ENCODE measurements around the gene SPDYE1.
"Not testable (repeated sequence)": the region's sequence is repeated elsewhere in the genome, so short reads cannot be mapped to it uniquely, and the experiment has no call there.

Gene SPDYE1

GRCh38 chr7:43997532-43997931, at the start of gene SPDYE1:
Gene SPDYE1 (plus strand): TSS chr7:43997897. CDS start chr7:43999950, 2,053 bp downstream.
- DNase-seq (ENCODE audit: low read depth), result not testable (repeated sequence)

DNA sequence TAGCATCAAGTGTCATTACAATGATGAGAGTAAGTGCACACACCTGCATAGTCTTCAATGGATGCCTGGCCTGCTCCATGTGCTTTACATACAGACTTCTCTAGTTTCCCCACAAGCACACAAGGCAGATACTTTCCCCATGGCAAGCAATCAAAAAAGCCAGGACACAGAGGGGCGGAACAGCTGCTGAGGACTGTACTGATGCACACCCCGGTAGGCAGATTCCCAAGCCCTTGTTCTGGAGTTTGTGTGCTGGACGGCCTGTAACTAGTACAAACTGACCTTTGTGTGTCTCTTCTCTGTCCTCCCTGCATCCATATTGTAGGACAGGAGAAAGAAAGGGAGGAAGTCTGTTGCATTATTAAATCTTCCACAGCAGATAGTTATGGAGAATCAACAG, 45.7 kb upstream of the SPDYE1 start:
- no peak for DNase-seq (ENCODE audit: low read depth)

DNA sequence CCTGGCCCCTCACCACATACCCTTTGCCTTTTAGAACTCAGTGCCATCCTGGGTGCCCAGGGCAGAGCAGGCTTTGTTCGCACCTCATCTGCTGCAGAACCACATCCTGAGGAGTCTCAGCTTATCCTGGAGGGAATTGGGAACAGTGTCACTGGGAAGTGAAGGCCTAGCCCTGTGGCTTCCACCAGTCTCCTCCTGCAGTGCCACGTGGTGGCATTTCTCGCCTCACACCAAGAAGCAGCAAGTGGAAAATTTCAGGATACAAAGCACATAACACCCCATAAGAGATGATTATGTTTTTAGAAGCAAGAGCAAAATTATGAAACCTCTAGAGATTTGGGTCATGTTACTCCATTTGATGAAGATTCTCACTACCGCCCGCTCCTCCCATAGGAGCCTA, 44.6 kb upstream of the SPDYE1 start:
- DNase-seq (ENCODE audit: low read depth), result no peak

GRCh38 chr7:43954524-43955228, 43.0 kb upstream of the SPDYE1 start:
- DNase-seq (ENCODE audit: low read depth), result no peak

GRCh38 chr7:43956027-43956426, 41.7 kb upstream of the SPDYE1 start:
- DNase-seq (ENCODE audit: low read depth), result no peak

DNA sequence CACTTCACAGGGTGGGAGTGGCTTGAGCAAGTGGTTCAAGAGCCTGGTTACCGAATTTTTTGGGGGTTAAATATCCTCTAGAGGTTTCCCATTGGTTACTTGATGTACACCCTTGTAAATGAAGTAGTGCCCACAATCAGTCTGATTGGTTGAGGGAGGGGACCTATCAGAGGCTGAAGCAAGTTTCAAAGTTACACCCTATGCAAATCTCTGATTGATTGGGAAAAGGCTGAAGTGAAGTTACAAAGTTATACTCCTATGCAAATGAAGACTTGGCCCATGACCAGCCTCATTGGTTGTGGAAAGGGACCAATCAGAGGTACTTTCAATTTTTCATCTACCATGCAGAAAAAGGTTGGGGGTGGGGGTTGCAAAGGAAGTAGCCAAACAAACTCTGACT, 36.8 kb upstream of the SPDYE1 start:
- no peak for DNase-seq (ENCODE audit: low read depth)

DNA sequence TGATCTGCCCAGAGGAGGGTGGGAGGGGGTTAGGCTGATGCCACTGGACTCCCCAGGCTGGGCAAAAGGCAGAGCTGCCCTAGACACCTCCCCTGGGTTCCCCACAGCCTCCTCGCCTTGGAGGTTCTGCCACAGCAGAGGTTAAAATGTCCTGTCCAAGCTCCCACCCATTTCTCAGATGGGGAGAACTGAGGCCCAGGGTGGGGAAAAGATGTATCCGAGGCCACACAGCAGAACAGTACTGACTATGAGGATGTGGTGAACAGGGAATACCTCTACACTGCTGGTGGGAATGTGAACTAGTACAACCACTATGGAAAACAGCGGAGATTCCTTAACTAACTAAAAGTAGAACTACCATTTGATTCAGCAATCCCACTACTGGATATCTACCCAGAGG, 31.3 kb upstream of the SPDYE1 start:
- not testable (repeated sequence) for DNase-seq (ENCODE audit: low read depth)

GRCh38 chr7:43968172-43969040, 29.3 kb upstream of the SPDYE1 start:
- DNase-seq (ENCODE audit: low read depth), result not testable (repeated sequence)

GRCh38 chr7:43969586-43969985, 28.1 kb upstream of the SPDYE1 start:
- DNase-seq (ENCODE audit: low read depth), result not testable (repeated sequence)

GRCh38 chr7:43970698-43971097, 27.0 kb upstream of the SPDYE1 start:
- not testable (repeated sequence) for DNase-seq (ENCODE audit: low read depth)

DNA sequence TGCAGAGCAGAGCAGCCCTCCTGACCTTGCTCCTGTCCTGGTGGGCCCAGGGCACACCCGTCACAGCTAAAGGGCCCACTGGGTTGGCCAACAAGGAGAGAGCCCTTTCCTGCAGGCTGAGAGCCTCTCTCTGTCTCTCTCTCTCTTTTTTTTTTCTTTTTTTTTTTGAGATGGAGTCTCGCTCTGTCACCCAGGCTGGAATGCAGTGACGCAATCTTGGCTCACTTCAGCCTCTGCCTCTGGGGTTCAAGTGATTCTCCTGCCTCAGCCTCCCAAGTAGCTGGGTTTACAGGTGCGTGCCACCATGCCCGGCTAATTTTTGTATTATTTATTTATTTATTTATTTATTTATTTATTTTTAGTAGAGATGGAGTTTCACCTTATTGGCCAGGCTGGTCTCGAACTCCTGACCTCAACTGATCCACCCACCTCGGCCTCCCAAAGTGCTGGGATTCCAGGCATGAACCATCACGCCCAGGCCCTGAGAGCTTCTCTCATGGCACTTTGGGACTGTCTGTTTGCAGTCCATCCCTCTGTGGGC, 23.6 kb upstream of the SPDYE1 start:
- not testable (repeated sequence) for DNase-seq (ENCODE audit: low read depth)

- not testable (repeated sequence) for DNase-seq (ENCODE audit: low read depth)
Observed at GRCh38 chr7:43974725-43975482, 22.8 kb upstream of the SPDYE1 start.

DNA sequence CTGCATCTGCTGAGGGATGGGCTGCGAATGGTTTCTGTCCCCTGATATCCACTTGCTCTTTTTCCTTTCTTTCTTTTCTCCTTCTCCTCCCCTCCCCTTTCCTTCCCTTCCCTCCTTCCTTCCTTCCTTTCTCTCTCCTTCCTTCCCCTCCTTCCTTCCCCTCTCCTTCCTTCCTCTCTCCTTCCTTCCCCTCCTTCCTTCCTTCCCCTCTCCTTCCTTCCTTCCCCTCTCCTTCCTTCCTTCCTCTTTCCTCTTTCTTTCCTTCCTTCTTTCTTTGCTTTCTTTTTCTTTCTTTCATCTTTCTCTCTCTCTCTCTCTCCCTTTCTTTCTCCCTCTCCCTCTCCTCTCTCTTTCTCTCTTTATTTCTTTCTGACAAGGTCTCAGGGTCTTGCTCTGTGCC, 20.2 kb upstream of the SPDYE1 start:
- no peak for DNase-seq (ENCODE audit: low read depth)

DNA sequence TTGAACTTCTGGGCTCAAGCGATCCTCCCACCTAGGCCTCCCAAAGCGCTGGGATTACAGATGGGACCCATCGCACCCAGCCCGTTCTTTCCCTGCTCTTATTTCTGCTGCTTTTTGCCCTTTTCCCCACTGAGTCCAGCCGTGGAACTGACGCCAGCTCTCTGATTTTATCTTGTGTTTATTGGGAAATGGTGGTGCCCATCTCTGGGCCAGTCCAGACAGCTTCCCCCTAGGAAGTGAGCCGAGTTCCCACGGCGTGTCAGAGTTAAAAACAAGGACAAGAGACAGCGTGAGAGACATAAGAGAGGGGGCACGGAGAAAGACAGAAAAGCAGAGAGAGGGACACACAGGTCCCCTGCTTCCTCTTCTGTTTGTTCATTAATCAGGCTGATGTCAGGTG, 19.6 kb upstream of the SPDYE1 start:
- not testable (repeated sequence) for DNase-seq (ENCODE audit: low read depth)

DNA sequence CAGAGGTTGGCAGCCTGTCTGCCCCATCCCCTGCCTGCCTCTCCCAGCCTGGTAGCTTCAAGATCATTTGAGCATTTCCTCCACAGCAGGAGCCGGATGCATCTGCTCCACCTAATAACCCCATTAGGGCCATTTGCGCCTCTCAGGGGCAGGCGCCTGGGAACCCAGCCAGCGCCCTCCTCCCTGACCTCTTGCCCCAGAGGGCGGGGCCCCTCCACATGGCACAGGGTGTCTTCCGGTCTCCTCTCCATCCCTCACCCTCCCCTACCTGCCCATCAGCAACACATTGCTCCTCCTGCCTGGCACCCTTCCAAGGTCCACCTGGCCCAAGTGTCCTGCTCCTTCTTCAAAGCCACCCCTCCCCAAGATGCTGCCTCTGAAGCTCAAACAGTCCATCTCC, 14.8 kb upstream of the SPDYE1 start:
- DNase-seq (ENCODE audit: low read depth), result not testable (repeated sequence)

- DNase-seq (ENCODE audit: low read depth), result not testable (repeated sequence)
Observed at GRCh38 chr7:43983736-43984135, 14.0 kb upstream of the SPDYE1 start.

GRCh38 chr7:43985904-43986864, 11.5 kb upstream of the SPDYE1 start:
- DNase-seq (ENCODE audit: low read depth), result not testable (repeated sequence)

DNA sequence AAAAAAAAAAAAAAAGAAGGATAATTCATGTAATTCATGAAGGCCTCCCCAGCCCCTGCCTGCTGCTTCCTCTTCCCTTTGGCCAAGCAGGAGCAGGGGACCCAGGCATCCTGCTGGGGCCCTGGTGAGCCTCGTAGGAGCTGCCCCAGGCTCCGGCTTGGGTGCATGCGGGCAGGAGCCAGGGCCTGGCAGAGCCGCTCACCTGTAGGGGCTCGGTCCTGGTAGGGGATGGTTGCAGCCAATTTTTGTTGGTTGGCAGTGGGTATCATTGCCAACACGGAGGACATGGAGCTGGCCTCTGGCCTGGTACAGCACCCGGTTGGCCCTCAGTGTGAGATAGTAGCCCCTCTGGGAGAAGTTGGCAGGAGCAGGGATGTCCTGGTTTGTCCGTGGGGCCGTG, 10.2 kb upstream of the SPDYE1 start:
- DNase-seq (ENCODE audit: low read depth), result not testable (repeated sequence)

DNA sequence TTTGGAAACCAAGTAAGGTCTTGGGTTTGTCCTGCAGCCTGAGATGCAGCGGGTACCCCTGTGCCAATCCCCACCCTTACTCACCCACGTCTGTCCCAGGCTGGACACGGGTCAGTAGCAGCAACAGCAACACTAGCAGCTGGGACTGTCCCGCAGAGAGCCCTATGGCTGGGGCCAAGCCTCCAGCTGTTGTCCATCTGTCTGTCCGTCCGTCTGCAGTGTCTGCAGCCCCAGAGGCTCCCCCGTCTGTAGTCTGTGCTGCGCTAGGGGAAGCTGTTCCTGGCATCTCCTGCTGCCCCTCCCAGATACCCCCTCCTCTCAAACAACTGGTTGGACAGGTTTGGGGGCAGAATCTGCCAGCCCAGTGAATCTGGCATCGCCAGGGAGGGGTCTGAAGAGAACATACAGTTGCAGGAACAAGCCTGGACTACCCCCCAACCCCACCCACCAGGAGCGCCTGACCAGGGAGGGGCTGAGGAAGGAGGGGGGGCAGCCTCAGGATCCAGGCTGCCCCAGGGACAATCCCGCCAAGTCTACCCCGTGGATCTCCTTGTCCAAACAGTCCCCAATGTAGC, 7.6 kb upstream of the SPDYE1 start:
- not testable (repeated sequence) for DNase-seq (ENCODE audit: low read depth)

GRCh38 chr7:43990829-43991228, 6.9 kb upstream of the SPDYE1 start:
- DNase-seq (ENCODE audit: low read depth), result not testable (repeated sequence)

DNA sequence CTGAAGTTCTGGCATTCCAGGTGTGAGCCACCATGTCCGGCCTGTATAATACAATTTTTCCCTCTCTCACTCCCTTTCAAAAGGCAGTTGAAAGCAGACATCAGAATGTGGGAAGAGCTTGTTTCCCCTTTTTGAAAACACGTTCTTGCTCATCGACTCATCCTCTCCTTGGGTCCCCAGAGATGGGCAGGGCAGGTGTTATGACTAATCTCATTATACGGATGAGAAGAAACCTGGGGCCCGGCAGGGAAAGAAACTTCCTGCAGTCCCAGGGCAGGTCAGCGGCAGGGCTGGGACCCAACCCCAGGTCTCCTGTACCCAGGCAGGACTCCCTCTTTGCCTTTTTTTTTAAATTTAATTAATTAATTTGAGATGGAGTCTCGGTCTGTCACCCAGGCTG, 4.8 kb upstream of the SPDYE1 start:
- DNase-seq (ENCODE audit: low read depth), result peak; percentile 4

Data from HS-27A (cell line).